Measurements from ENCODE around the gene TRPV6.
A peak's percentile ranks its signal among the peaks of the same experiment; 100 is the strongest.

Gene TRPV6

DNA sequence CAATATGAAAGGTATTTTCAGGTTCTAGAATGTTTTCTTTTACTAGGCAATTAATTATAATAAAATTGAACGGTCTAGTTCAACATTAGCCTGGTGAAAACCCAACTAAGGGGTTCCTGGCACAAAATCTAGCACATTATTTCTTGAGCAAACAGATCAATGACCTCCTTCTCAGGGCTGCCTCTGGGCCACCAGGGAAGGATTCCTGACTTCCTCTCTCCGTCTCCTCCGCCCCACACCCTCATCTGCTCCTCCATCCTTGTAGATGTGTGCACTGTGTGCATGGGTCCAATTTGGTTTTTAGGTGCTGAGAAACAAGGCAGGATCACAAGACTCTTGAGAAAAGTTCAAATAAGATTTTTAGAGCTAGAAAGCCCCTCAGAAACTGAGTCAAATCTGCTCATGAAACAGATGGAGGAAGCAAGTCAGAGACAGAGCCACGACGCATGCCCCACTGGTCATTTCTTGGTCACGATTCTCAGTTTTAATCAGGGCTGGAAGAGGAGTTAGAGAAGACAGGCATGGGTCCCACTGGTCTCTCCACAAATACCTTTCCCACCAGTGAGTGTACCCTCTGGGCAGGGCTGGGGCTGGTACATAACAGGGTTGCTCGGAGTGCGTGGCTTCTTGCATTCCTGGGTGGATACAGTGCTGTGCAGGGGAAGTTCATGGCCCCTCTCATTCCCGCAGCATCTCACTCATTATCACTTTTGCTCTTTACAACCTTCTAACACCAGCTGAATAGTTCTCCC is 3.8 kb downstream of the TRPV6 start:
- Histone ChIP-seq H3K79me2 (ENCODE audit: insufficient read depth, low read length) (no peaks in the 10 kb centered on the region), H3K36me3 (ENCODE audit: low read length) (no peaks in the 10 kb centered on the region), H3K27me3 (ENCODE audit: low read length) (no peaks in the 10 kb centered on the region), H3K9ac (ENCODE audit: low read length) (no peak overlapping the region), H3K4me2 (ENCODE audit: low read depth, low read length, poor library complexity, severe bottlenecking) (no peak overlapping the region), H3K27ac (ENCODE audit: low read depth, low read length) (no peak overlapping the region), H3K4me3 (ENCODE audit: insufficient read depth, low read length, poor library complexity, severe bottlenecking) (no peak overlapping the region), H3K9me2 (replicated peaks; ENCODE audit: insufficient read depth, low read length) (no peaks in the 10 kb centered on the region), H2AFZ (ENCODE audit: low read depth, low read length, severe bottlenecking) (no peak overlapping the region), H3F3A (ENCODE audit: insufficient read depth) (no peaks in the 10 kb centered on the region), H4K20me1 (ENCODE audit: low read depth, low read length) (no peaks in the 10 kb centered on the region), H3K9me3 (ENCODE audit: insufficient read depth, low read length) (no peaks in the 10 kb centered on the region)
- TF ChIP-seq EZH2phosphoT487 (conservative IDR thresholded peaks at IDR 0.05; ENCODE audit: low read length), result no peak
- TF ChIP-seq, protein P1, sequence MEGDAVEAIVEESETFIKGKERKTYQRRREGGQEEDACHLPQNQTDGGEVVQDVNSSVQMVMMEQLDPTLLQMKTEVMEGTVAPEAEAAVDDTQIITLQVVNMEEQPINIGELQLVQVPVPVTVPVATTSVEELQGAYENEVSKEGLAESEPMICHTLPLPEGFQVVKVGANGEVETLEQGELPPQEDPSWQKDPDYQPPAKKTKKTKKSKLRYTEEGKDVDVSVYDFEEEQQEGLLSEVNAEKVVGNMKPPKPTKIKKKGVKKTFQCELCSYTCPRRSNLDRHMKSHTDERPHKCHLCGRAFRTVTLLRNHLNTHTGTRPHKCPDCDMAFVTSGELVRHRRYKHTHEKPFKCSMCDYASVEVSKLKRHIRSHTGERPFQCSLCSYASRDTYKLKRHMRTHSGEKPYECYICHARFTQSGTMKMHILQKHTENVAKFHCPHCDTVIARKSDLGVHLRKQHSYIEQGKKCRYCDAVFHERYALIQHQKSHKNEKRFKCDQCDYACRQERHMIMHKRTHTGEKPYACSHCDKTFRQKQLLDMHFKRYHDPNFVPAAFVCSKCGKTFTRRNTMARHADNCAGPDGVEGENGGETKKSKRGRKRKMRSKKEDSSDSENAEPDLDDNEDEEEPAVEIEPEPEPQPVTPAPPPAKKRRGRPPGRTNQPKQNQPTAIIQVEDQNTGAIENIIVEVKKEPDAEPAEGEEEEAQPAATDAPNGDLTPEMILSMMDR (IDR thresholded peaks at IDR 0.05; ENCODE audit: insufficient read depth, low read length, poor library complexity, severe bottlenecking), result no peak

GRCh38 chr7:142880876-142881505 is 4.6 kb downstream of the TRPV6 start:
- no peaks in the 10 kb centered on the region for H3K9me2 ChIP-seq (replicated peaks; ENCODE audit: insufficient read depth, low read length)
- H3K27me3 ChIP-seq (ENCODE audit: low read length), result no peaks in the 10 kb centered on the region
- no peak overlapping the region for H3K4me2 ChIP-seq (ENCODE audit: low read depth, low read length, poor library complexity, severe bottlenecking)
- no peak overlapping the region for H2AFZ ChIP-seq (ENCODE audit: low read depth, low read length, severe bottlenecking)
- no peaks in the 10 kb centered on the region for H3K9me3 ChIP-seq (ENCODE audit: insufficient read depth, low read length)
- no peaks in the 10 kb centered on the region for H3K79me2 ChIP-seq (ENCODE audit: insufficient read depth, low read length)
- H3K9ac ChIP-seq (ENCODE audit: low read length), result no peak overlapping the region
- H3K27ac ChIP-seq (ENCODE audit: low read depth, low read length), result no peak overlapping the region
- no peak for TF ChIP-seq EZH2phosphoT487 (conservative IDR thresholded peaks at IDR 0.05; ENCODE audit: low read length)
- TF ChIP-seq, protein P1 (IDR thresholded peaks at IDR 0.05; ENCODE audit: insufficient read depth, low read length, poor library complexity, severe bottlenecking), result peak; percentile 84
- H4K20me1 ChIP-seq (ENCODE audit: low read depth, low read length), result no peaks in the 10 kb centered on the region
- H3K4me3 ChIP-seq (ENCODE audit: insufficient read depth, low read length, poor library complexity, severe bottlenecking), result no peak overlapping the region
- no peaks in the 10 kb centered on the region for H3F3A ChIP-seq (ENCODE audit: insufficient read depth)
- H3K36me3 ChIP-seq (ENCODE audit: low read length), result no peaks in the 10 kb centered on the region

DNA sequence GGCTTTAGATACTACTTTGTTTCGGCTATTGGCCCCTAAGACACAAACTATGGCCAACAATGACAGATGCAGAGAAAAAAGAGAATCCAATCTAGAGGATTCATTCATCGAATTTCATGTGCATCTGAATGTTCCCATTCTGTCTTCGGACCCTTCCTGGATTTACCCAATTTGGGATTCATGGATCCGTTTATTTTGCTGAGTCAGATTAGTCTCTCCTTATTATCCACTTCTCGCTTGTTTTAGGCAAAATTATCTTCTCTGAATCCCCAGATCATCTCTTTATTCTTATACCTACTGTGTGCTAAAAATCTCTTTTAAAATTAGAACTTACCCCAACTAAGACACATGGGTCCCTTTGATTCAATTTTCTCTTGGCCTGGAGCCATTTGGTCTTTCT is 6.5 kb downstream of the TRPV6 start:
- Histone ChIP-seq H3K36me3 (ENCODE audit: low read length) (no peaks in the 10 kb centered on the region), H3K4me2 (ENCODE audit: low read depth, low read length, poor library complexity, severe bottlenecking) (no peak overlapping the region), H3K9ac (ENCODE audit: low read length) (no peak overlapping the region), H3K27ac (ENCODE audit: low read depth, low read length) (no peak overlapping the region), H3K4me3 (ENCODE audit: insufficient read depth, low read length, poor library complexity, severe bottlenecking) (no peak overlapping the region), H3K27me3 (ENCODE audit: low read length) (no peaks in the 10 kb centered on the region), H3F3A (ENCODE audit: insufficient read depth) (no peaks in the 10 kb centered on the region), H3K9me3 (ENCODE audit: insufficient read depth, low read length) (no peaks in the 10 kb centered on the region), H3K79me2 (ENCODE audit: insufficient read depth, low read length) (no peaks in the 10 kb centered on the region), H2AFZ (ENCODE audit: low read depth, low read length, severe bottlenecking) (no peak overlapping the region), H4K20me1 (ENCODE audit: low read depth, low read length) (no peaks in the 10 kb centered on the region), H3K9me2 (replicated peaks; ENCODE audit: insufficient read depth, low read length) (no peaks in the 10 kb centered on the region)
- no peak for TF ChIP-seq EZH2phosphoT487 (conservative IDR thresholded peaks at IDR 0.05; ENCODE audit: low read length)
- TF ChIP-seq, protein P1 (IDR thresholded peaks at IDR 0.05; ENCODE audit: insufficient read depth, low read length, poor library complexity, severe bottlenecking), result no peak
